ENCODE data around the gene SLC25A38. TPM values are rescaled to one million over a fixed set of nuclear protein-coding genes. Genes with fewer than 3 reads are reported as not detected.

Gene SLC25A38
- total and polyA plus RNA-seq, 9 of the 15 experiments (the other 6 are each of a cell fraction or from before 2014, with no cell fraction given): 13.5 to 51.1 (median 30.6) TPM

DNA sequence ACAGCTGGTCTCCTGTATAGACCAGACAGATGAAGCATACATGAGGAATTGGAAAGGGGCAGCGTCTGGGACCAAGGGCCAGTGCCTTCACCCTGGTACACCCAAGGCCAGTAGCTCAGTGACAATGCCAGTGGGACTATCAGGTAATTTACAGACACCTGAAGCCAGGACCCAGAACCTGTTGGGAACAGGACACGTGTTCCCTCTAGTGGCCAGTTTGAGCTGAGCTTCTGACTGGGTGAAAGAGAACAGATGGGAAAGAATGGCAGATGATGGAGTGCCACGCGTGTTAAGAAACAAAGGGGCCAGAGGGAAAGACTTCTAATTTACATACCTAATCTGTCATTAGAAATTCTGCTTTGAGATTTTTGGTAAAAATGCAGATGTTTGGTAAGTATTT, 5.1 kb upstream of the SLC25A38 start (continued):
- TF ChIP-seq, protein P1, sequence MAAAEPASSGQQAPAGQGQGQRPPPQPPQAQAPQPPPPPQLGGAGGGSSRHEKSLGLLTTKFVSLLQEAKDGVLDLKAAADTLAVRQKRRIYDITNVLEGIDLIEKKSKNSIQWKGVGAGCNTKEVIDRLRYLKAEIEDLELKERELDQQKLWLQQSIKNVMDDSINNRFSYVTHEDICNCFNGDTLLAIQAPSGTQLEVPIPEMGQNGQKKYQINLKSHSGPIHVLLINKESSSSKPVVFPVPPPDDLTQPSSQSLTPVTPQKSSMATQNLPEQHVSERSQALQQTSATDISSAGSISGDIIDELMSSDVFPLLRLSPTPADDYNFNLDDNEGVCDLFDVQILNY (CRISPR knock-in tag; IDR thresholded peaks at IDR 0.05): no peak
- no peak for TF ChIP-seq SIN3B (IDR thresholded peaks at IDR 0.05; ENCODE audit: low read depth)
- no peak for TF ChIP-seq RFX5 (IDR thresholded peaks at IDR 0.05; ENCODE audit: low read depth, low read length)
- no peak for TF ChIP-seq ZNF830 (CRISPR knock-in tag; IDR thresholded peaks at IDR 0.05)

DNA sequence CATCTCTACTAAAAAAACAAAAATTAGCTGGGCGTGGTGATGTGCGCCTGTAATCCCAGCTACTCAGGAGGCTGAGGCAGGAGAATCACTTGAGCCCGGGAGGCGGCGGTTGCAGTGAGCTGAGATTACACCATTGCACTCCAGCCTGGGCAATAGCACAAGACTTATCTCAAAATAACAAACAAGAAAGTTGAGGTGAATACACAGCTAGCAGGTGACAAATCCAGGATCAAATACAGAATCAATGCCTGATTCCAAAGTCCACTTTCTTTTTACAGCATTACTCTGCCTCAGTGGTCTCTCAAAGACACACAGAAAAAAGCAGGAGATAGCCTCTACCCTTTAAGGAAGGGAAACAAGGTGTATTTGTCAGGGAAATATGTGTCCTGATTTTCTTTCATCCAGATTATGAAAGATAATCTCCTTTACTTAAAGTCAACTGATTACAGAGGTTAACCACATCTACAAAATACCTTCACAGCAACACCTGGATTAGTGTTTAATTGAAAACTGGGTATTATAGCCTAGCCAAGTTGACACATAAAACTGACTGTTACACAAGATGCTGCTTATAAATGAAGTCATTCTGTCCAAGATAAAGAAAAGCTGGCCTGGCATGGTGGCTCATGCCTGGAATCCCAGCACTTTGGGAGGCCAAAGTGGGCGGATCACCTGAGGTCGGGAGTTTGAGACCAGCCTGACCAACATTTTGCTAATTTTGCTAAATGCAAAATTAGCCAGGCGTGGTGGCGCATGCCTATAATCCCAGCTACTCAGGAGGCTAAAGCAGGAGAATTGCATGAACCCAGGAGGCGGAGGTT, 4.0 kb upstream of the SLC25A38 start:
- no peaks in the 10 kb centered on the region for H3K9me1 ChIP-seq (ENCODE audit: control insufficient read depth, insufficient read depth, low read length)
- ChIA-PET CTCF (ENCODE audit: low intra/inter-chr PET ratio) (interaction anchor here (2.0 kb wide), 1 partner anchor 189 kb away, joined by 10 read pairs; no protein-coding TSS in a partner anchor), POLR2A (interaction anchor here (1.6 kb wide), 1 partner anchor 27 kb away, joined by 6 read pairs; the partner anchor contains the start of gene RPSA)
- no peaks in the 10 kb centered on the region for H3K36me3 ChIP-seq (ENCODE audit: control insufficient read depth, insufficient read depth, low read length)
- peaks cover 0 to 15% of the 10 kb centered on the region in 2 experiments; a peak in 4 of 5 replicates for H3K4me1 ChIP-seq (replicated peaks in 1 of 2; ENCODE audit: control insufficient read depth in 2 of 2, insufficient read depth in 2 of 2, low read length in 2 of 2)
- WGBS (ENCODE audit: insufficient coverage, low coverage, missing lambda C conversion rate): 33% methylated on average over 10 of the region's 10 CpGs
- H3K9ac ChIP-seq (ENCODE audit: insufficient read depth in 1 of 2, low read depth in 2 of 2, low read length in 2 of 2): no peak overlapping the region
- FAIRE-seq (no peak), DNase-seq (ENCODE audit: extremely low read depth in 1 of 4, low spot score in 3 of 4) (no peak), ATAC-seq (no peak)
- BruUV-seq (replicated peaks): no TSS peak
- intact Hi-C loops (cut with micrococcal nuclease) (loop anchor here (1.0 to 5.0 kb wide), 3 partner anchors 87 to 252 kb away; no protein-coding TSS in a partner anchor), in situ Hi-C loops (cut with MboI) (no loop called here)
- H2AFZ ChIP-seq (ENCODE audit: low read depth, low read length): no peak overlapping the region
- H3K27me3 ChIP-seq (ENCODE audit: control insufficient read depth in 2 of 2, insufficient read depth in 2 of 2, low read length in 2 of 2): peaks cover 26 to 32% of the 10 kb centered on the region in 2 experiments
- peaks cover 10% of the 10 kb centered on the region for H3K79me2 ChIP-seq (ENCODE audit: control insufficient read depth, insufficient read depth, low read length)
- H3K4me2 ChIP-seq (ENCODE audit: insufficient read depth, low read length): no peak overlapping the region
- no peaks in the 10 kb centered on the region for H4K20me1 ChIP-seq (replicated peaks; ENCODE audit: control insufficient read depth, insufficient read depth, low read length)
- no peak overlapping the region for H3K27ac ChIP-seq (ENCODE audit: extremely low read depth, low read depth, low read length)
- H3K4me3 ChIP-seq: no peak overlapping the region
- no peaks in the 10 kb centered on the region for H3K9me3 ChIP-seq (replicated peaks; ENCODE audit: control insufficient read depth, insufficient read depth, low read depth, low read length)
- no peak for TF ChIP-seq RBBP5 (IDR thresholded peaks at IDR 0.05; ENCODE audit: borderline replicate concordance, insufficient read depth, low read length, poor library complexity, severe bottlenecking)
- TF ChIP-seq, protein P2, sequence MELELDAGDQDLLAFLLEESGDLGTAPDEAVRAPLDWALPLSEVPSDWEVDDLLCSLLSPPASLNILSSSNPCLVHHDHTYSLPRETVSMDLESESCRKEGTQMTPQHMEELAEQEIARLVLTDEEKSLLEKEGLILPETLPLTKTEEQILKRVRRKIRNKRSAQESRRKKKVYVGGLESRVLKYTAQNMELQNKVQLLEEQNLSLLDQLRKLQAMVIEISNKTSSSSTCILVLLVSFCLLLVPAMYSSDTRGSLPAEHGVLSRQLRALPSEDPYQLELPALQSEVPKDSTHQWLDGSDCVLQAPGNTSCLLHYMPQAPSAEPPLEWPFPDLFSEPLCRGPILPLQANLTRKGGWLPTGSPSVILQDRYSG (tag; conservative IDR thresholded peaks at IDR 0.05; ENCODE audit: low read depth): no peak
- TF ChIP-seq, protein P3, sequence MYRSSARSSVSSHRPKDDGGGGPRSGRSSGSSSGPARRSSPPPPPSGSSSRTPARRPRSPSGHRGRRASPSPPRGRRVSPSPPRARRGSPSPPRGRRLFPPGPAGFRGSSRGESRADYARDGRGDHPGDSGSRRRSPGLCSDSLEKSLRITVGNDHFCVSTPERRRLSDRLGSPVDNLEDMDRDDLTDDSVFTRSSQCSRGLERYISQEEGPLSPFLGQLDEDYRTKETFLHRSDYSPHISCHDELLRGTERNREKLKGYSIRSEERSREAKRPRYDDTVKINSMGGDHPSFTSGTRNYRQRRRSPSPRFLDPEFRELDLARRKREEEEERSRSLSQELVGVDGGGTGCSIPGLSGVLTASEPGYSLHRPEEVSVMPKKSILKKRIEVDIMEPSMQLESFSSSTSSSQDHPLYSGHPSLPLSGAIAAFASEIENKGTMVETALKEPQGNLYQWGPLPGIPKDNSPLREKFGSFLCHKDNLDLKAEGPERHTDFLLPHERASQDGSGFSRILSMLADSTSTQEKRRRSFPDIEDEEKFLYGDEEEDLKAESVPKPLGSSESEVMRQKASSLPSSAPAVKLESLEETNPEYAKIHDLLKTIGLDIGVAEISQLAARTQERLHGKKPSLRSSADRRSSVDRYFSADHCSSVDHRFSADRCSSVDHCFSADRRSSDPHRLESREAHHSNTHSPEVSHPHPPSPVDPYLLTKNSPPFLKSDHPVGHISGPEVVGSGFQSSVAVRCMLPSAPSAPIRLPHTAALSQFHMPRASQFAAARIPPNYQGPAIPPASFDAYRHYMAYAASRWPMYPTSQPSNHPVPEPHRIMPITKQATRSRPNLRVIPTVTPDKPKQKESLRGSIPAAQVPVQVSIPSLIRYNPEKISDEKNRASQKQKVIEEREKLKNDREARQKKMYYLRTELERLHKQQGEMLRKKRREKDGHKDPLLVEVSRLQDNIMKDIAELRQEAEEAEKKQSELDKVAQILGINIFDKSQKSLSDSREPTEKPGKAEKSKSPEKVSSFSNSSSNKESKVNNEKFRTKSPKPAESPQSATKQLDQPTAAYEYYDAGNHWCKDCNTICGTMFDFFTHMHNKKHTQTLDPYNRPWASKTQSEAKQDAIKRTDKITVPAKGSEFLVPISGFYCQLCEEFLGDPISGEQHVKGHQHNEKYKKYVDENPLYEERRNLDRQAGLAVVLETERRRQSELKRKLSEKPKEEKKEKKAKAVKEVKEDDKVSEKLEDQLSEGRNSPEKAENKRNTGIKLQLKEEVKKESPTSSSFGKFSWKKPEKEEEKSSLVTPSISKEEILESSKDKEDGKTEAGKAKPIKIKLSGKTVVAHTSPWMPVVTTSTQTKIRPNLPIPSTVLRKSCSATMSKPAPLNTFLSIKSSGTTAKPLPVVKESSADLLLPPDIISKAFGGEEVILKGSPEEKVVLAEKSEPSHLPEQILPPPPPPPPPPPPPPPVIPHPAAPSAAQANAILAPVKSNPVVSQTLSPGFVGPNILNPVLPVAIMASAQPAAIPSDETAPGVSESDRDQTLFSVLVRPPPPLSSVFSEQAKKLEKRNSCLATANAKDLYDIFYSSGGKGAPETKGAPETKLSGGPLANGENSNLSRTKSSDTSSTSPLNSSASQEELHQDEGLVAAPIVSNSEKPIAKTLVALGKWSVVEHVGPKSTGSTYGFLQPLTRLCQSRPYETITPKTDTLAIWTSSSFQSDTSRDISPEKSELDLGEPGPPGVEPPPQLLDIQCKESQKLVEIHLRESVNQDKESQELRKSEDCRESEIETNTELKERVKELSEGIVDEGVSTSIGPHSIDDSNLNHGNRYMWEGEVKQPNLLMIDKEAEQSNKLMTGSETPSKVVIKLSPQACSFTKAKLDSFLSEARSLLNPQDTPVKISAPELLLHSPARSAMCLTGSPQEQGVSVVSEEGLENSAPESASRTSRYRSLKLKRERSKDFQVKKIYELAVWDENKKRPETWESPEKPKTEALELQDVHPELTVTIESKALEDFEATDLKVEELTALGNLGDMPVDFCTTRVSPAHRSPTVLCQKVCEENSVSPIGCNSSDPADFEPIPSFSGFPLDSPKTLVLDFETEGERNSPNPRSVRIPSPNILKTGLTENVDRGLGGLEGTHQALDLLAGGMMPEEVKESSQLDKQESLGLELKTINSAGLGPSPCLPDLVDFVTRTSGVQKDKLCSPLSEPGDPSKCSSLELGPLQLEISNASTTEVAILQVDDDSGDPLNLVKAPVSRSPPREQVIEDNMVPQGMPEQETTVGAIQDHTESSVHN (IDR thresholded peaks at IDR 0.05; ENCODE audit: borderline replicate concordance in 1 of 2, low read depth in 1 of 2): no peak

All from K562 (cell line).